SK-N-MC (cell line): ENCODE data around the gene ZC3H12A.

Experiments used
- EZH2 ChIP-seq: fragments of 200-600 bp; sonication (generic); IDR thresholded peaks from one replicate; pipeline ENCODE4 v1.6.1; 2017; ENCODE audit warnings: antibody characterized with exemption
- FOXP2 ChIP-seq: optimal IDR thresholded peaks from 2 replicates; pipeline ENCODE3; 2011; ENCODE audit warnings: mild to moderate bottlenecking, moderate library complexity; ENCODE audit not compliant: insufficient read depth; ENCODE audit errors: extremely low read length, control extremely low read depth
- POLR2AphosphoS5 ChIP-seq: IDR thresholded peaks from 2 replicates; pipeline ENCODE4 v1.6.1; 2012; ENCODE audit warnings: mild to moderate bottlenecking, low read depth, low read length, borderline replicate concordance

DNA sequence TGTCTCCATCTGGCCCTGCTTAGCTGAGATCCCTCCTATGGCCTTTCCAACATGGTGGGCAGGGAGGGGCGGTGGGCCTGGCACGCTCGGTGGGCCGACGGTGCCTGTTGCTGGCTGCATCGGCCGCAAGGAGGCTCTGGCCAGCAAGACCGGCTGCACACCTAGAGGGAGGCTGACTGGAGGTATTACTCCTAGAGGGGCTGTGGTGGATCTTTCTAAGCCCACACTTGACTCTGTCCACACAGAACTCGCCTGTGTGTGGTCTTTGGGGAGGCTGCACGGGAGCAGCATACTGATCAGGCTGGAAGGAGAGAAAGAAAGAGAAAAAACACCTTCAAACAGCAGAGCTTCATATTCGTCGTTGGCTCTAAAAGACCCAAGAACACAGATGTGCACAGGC lies 41.7 kb upstream of the ZC3H12A start:
- TF ChIP-seq POLR2AphosphoS5: no peak
- no peak for TF ChIP-seq FOXP2
- TF ChIP-seq EZH2: no peak
